HEK293T (cell line): ENCODE data around the gene KRTAP19-7.

Experiments
- ARNT ChIP-seq: fragments of 450-650 bp; IDR thresholded peaks from 2 replicates; pipeline ENCODE4 v1.6.1; 2017; ENCODE audit warnings: mild to moderate bottlenecking
- BHLHE40 ChIP-seq: fragments of 450-650 bp; IDR thresholded peaks from 2 replicates; pipeline ENCODE4 v1.6.1; 2016; ENCODE audit warnings: mild to moderate bottlenecking, moderate library complexity, borderline replicate concordance
- CTBP1 ChIP-seq: fragments of 450-650 bp; IDR thresholded peaks from 2 replicates; pipeline ENCODE4 v1.6.1; 2016; ENCODE audit warnings: borderline replicate concordance
- ELF4 ChIP-seq: fragments of 450-650 bp; IDR thresholded peaks from 2 replicates; pipeline ENCODE4 v1.6.1; 2017; ENCODE audit warnings: antibody characterized with exemption
- FOXA1 ChIP-seq: fragments of 450-650 bp; IDR thresholded peaks from 2 replicates; pipeline ENCODE4 v1.6.1; 2016; ENCODE audit warnings: mild to moderate bottlenecking
- FOXM1 ChIP-seq: fragments of 450-650 bp; IDR thresholded peaks from 2 replicates; pipeline ENCODE4 v1.6.1; 2017; ENCODE audit warnings: mild to moderate bottlenecking, borderline replicate concordance
- HDGF ChIP-seq: fragments of 450-650 bp; IDR thresholded peaks from 2 replicates; pipeline ENCODE4 v1.6.1; 2017; ENCODE audit warnings: antibody characterized with exemption, borderline replicate concordance
- L3MBTL2 ChIP-seq: fragments of 450-650 bp; conservative IDR thresholded peaks from 2 replicates; pipeline ENCODE4 v1.6.1; 2016; ENCODE audit warnings: mild to moderate bottlenecking
- LEF1 ChIP-seq: fragments of 450-650 bp; IDR thresholded peaks from 2 replicates; pipeline ENCODE4 v1.6.1; 2017; ENCODE audit warnings: mild to moderate bottlenecking, borderline replicate concordance
- NFRKB ChIP-seq: fragments of 450-650 bp; IDR thresholded peaks from 2 replicates; pipeline ENCODE4 v1.6.1; 2016; ENCODE audit warnings: mild to moderate bottlenecking, moderate library complexity
- SP1 ChIP-seq: fragments of 450-650 bp; IDR thresholded peaks from 2 replicates; pipeline ENCODE4 v1.6.1; 2017
- SUZ12 ChIP-seq: fragments of 450-650 bp; IDR thresholded peaks from 2 replicates; pipeline ENCODE4 v1.6.1; 2016; ENCODE audit warnings: mild to moderate bottlenecking
- TARDBP ChIP-seq: fragments of 450-650 bp; IDR thresholded peaks from 2 replicates; pipeline ENCODE4 v1.6.1; 2016
- TF ChIP-seq, protein P1 (sequence below): fragments of 450-650 bp; IDR thresholded peaks from 2 replicates; pipeline ENCODE4 v1.6.1; 2016

DNA sequence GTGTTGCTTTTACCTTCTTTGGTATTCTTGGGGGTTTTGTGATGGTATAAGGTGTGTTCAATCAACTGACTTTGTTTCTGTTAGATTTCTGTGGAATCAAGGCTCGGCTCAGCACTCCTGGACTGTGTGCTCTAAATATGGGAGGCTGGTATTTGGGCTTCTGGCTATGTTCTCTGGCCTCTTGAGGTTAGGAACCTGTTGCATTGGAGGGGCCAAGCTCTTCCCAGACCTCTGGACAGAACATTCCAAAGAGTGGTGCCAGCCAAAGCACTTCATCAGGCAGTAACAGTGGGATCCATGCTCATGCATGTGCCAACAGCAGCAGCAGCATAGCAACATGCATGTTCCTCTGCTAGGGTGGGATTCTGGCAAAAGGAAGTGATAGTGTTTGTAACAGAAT lies 8.3 kb downstream of the KRTAP19-7 start:
- TF ChIP-seq FOXA1 (no peak), LEF1 (no peak), NFRKB (no peak), ARNT (no peak), FOXM1 (no peak), ELF4 (no peak), SP1 (no peak), TARDBP (no peak), HDGF (no peak), CTBP1 (no peak), L3MBTL2 (no peak), BHLHE40 (no peak), SUZ12 (no peak)
- TF ChIP-seq, protein P1, sequence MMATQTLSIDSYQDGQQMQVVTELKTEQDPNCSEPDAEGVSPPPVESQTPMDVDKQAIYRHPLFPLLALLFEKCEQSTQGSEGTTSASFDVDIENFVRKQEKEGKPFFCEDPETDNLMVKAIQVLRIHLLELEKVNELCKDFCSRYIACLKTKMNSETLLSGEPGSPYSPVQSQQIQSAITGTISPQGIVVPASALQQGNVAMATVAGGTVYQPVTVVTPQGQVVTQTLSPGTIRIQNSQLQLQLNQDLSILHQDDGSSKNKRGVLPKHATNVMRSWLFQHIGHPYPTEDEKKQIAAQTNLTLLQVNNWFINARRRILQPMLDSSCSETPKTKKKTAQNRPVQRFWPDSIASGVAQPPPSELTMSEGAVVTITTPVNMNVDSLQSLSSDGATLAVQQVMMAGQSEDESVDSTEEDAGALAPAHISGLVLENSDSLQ = no peak
